Stimulated activated CD8-positive, alpha-beta memory T cell treated with anti-CD3 and anti-CD28 coated beads, Interleukin-15, amount 100 ng/mL, for 1 hour (primary cell): ENCODE measurements around the gene RS1.
A peak's percentile ranks its signal among the peaks of the same experiment; 100 is the strongest.

Source experiments
- DNase-seq: peaks from one replicate; pipeline ENCODE4 v3.0.0-alpha.2; 2020; ENCODE audit warnings: low read depth

RS1 gene

GRCh38 chrX:18672008-18672407 is at the start of gene RS1:
Gene RS1 (minus strand): TSS chrX:18672108. CDS start chrX:18672068, 40 bp downstream.
- DNase-seq: no peak

- no peak for DNase-seq
These were observed 47.9 kb upstream of the RS1 start for GRCh38 chrX:18719852-18720251.

GRCh38 chrX:18714910-18715309 is 43.0 kb upstream of the RS1 start:
- no peak for DNase-seq

GRCh38 chrX:18709833-18710232 is 37.9 kb upstream of the RS1 start:
- no peak for DNase-seq

- no peak for DNase-seq
These were observed 35.6 kb upstream of the RS1 start, which contains the start of gene PPEF1 for GRCh38 chrX:18707426-18708049. Gene PPEF1 (plus strand): TSS chrX:18707645. CDS start chrX:18707781, 136 bp downstream.

GRCh38 chrX:18702362-18703195 is 30.7 kb upstream of the RS1 start:
- no peak for DNase-seq

- no peak for DNase-seq
These were observed 29.9 kb upstream of the RS1 start for GRCh38 chrX:18701621-18702361.

GRCh38 chrX:18698737-18699650 is 27.1 kb upstream of the RS1 start:
- DNase-seq: no peak

- DNase-seq: no peak
These were observed 24.7 kb upstream of the RS1 start for GRCh38 chrX:18696653-18697052.

GRCh38 chrX:18692541-18692940 is 20.6 kb upstream of the RS1 start:
- DNase-seq: no peak

GRCh38 chrX:18691431-18691830 is 19.5 kb upstream of the RS1 start:
- no peak for DNase-seq

GRCh38 chrX:18687856-18688495 is 16.1 kb upstream of the RS1 start:
- no peak for DNase-seq

GRCh38 chrX:18682979-18683387 is 11.1 kb upstream of the RS1 start:
- no peak for DNase-seq

GRCh38 chrX:18681996-18682395 is 10.1 kb upstream of the RS1 start:
- no peak for DNase-seq

- no peak for DNase-seq
These were observed 5.4 kb upstream of the RS1 start for GRCh38 chrX:18677161-18677869.

GRCh38 chrX:18676470-18676869 is 4.6 kb upstream of the RS1 start:
- DNase-seq: no peak

- DNase-seq: no peak
These were observed 4.1 kb upstream of the RS1 start for GRCh38 chrX:18676050-18676449.

- peak; percentile 49 for DNase-seq
These were observed 3.2 kb upstream of the RS1 start for GRCh38 chrX:18674788-18675735.

- DNase-seq: no peak
These were observed 2.5 kb upstream of the RS1 start for GRCh38 chrX:18674417-18674787.
